OCI-LY1 (cell line): ENCODE measurements around the gene CEACAM21.

ENCODE experiments used
- CTCF ChIP-seq: fragments of 200-600 bp; sonication (generic), shearing (Covaris generic); IDR thresholded peaks from 2 replicates; pipeline ENCODE4 v1.5.1; 2017; ENCODE audit warnings: mild to moderate bottlenecking, antibody characterized with exemption, low read length, moderate library complexity, mixed read lengths
- EZH2 ChIP-seq: fragments of 200-600 bp; sonication (generic), shearing (Covaris generic); IDR thresholded peaks from 2 replicates; pipeline ENCODE4 v1.8.0; 2017; ENCODE audit warnings: borderline replicate concordance, mixed run types, mild to moderate bottlenecking, antibody characterized with exemption, low read length, moderate library complexity, mixed read lengths

GRCh38 chr19:41537789-41538188, 38.2 kb upstream of the CEACAM21 start:
- no peak for TF ChIP-seq EZH2
- TF ChIP-seq CTCF = peak; percentile 68
